ENCODE data around the gene DNAH14. TPM values are rescaled to one million over a fixed set of nuclear protein-coding genes. Genes with fewer than 3 reads are reported as not detected.

Gene DNAH14
- total RNA-seq, 1 donor = 14.7 TPM

GRCh38 chr1:225409051-225409450 lies 479.6 kb downstream of the DNAH14 start:
- no peak for DNase-seq (ENCODE audit: low read depth)
- no peak for TF ChIP-seq CTCF (IDR thresholded peaks at IDR 0.05; ENCODE audit: insufficient read depth, low read depth, low read length)

GRCh38 chr1:225410036-225410435 lies 480.6 kb downstream of the DNAH14 start:
- TF ChIP-seq CTCF (IDR thresholded peaks at IDR 0.05; ENCODE audit: insufficient read depth, low read depth, low read length) = no peak
- H3K4me3 ChIP-seq (ENCODE audit: low read depth, low read length) = no peak overlapping the region
- DNase-seq (ENCODE audit: low read depth) = no peak

More at GRCh38 chr1:225409051-225409450, 479.6 kb downstream of the DNAH14 start:
- no peak overlapping the region for H3K4me3 ChIP-seq (ENCODE audit: low read depth, low read length)

GRCh38 chr1:225412321-225412720 lies 482.8 kb downstream of the DNAH14 start:
- no peak for TF ChIP-seq CTCF (IDR thresholded peaks at IDR 0.05; ENCODE audit: insufficient read depth, low read depth, low read length)
- no peak for DNase-seq (ENCODE audit: low read depth)

GRCh38 chr1:225412803-225413351 lies 483.4 kb downstream of the DNAH14 start:
- H3K4me3 ChIP-seq (ENCODE audit: low read depth, low read length) = no peak overlapping the region
- no peak for TF ChIP-seq CTCF (IDR thresholded peaks at IDR 0.05; ENCODE audit: insufficient read depth, low read depth, low read length)
- no peak for DNase-seq (ENCODE audit: low read depth)

More at GRCh38 chr1:225412321-225412720, 482.8 kb downstream of the DNAH14 start:
- no peak overlapping the region for H3K4me3 ChIP-seq (ENCODE audit: low read depth, low read length)

GRCh38 chr1:225413708-225414375 lies 484.4 kb downstream of the DNAH14 start:
- DNase-seq (ENCODE audit: low read depth) = no peak
- TF ChIP-seq CTCF (IDR thresholded peaks at IDR 0.05; ENCODE audit: insufficient read depth, low read depth, low read length) = no peak
- H3K4me3 ChIP-seq (ENCODE audit: low read depth, low read length) = no peak overlapping the region

GRCh38 chr1:225415307-225415706 lies 485.8 kb downstream of the DNAH14 start:
- H3K4me3 ChIP-seq (ENCODE audit: low read depth, low read length) = no peak overlapping the region
- no peak for DNase-seq (ENCODE audit: low read depth)
- TF ChIP-seq CTCF (IDR thresholded peaks at IDR 0.05; ENCODE audit: insufficient read depth, low read depth, low read length) = no peak
